ENCODE measurements around the gene AVPI1.

DNA sequence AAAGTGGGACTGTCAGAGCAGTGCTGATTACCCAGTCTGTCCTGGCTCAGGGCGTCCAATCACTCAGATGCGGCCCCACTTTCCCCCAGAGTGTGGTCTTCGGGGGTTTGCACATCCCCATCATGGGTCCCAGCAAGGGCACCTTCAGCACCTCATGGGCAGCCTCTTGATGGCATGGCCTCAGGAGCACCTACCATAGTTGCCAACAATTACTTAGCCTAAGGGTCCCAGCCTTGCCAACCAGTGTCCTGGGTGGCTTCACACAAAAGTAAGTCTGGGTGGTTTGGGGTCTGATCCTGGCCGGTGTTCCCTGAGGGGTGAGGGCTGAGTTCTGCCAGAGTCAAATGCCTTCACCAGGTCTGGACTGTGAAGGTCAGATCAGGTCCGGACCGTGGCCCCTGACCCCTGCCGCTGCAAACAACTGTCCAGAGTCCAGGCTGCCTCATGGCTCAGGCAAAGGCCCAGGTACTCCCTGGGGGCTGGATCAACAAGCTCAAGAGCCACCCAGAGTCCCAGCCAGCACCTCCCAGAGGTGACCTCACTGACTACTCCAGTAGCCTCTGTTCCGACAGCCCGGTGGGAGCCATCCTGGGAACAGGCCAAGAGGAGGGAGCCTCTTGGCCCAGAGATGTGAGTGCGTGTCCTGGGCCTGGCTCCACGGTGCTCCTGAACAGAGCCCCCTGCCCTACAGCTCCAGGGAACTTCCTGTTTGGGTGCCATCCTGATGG, 20.3 kb upstream of the AVPI1 start:
- TF ChIP-seq EZH2 (optimal IDR thresholded peaks at IDR 0.05; ENCODE audit: low read depth, low read length): no peak
- TF ChIP-seq, protein P1, sequence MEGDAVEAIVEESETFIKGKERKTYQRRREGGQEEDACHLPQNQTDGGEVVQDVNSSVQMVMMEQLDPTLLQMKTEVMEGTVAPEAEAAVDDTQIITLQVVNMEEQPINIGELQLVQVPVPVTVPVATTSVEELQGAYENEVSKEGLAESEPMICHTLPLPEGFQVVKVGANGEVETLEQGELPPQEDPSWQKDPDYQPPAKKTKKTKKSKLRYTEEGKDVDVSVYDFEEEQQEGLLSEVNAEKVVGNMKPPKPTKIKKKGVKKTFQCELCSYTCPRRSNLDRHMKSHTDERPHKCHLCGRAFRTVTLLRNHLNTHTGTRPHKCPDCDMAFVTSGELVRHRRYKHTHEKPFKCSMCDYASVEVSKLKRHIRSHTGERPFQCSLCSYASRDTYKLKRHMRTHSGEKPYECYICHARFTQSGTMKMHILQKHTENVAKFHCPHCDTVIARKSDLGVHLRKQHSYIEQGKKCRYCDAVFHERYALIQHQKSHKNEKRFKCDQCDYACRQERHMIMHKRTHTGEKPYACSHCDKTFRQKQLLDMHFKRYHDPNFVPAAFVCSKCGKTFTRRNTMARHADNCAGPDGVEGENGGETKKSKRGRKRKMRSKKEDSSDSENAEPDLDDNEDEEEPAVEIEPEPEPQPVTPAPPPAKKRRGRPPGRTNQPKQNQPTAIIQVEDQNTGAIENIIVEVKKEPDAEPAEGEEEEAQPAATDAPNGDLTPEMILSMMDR (IDR thresholded peaks at IDR 0.05; ENCODE audit: low read length): no peak
